MM.1S (cell line): Measurements from ENCODE around the gene SLC9A4.
A peak's percentile ranks its signal among the peaks of the same experiment; 100 is the strongest.

Source experiments
- DNase-seq: peaks from one replicate; pipeline ENCODE4 v3.0.0-alpha.2; 2015
- H2AFZ ChIP-seq: fragments of 300-600 bp; sonication (generic); 2 replicates; pipeline ENCODE4 v1.6.0; 2016; ENCODE audit warnings: antibody characterized with exemption, low read length
- H3F3A ChIP-seq: fragments of 300-600 bp; sonication (generic); 2 replicates; pipeline ENCODE4 v1.6.1; 2016; ENCODE audit warnings: mild to moderate bottlenecking, antibody characterized with exemption, low read length, moderate library complexity, mixed read lengths; ENCODE audit not compliant: insufficient read depth
- H3K27ac ChIP-seq: fragments of 300-600 bp; sonication (generic); 2 replicates; pipeline ENCODE4 v1.5.1; 2016; ENCODE audit warnings: mild to moderate bottlenecking, low read length
- H3K27me3 ChIP-seq: fragments of 300-600 bp; sonication (generic); replicated peaks from 2 replicates; pipeline ENCODE4 v1.6.0; 2016; ENCODE audit warnings: low read length; ENCODE audit not compliant: insufficient read depth
- H3K36me3 ChIP-seq: fragments of 300-600 bp; sonication (generic); replicated peaks from 2 replicates; pipeline ENCODE4 v1.6.1; 2016; ENCODE audit warnings: mild to moderate bottlenecking, low read length, mixed read lengths; ENCODE audit not compliant: insufficient read depth
- H3K4me1 ChIP-seq: fragments of 300-600 bp; sonication (generic); 2 replicates; pipeline ENCODE4 v1.6.1; 2016; ENCODE audit warnings: low read length, mixed read lengths
- H3K4me2 ChIP-seq: fragments of 300-600 bp; sonication (generic); 2 replicates; pipeline ENCODE4 v1.6.0; 2016; ENCODE audit warnings: low read depth, low read length
- H3K4me3 ChIP-seq: fragments of 300-600 bp; sonication (generic); 2 replicates; pipeline ENCODE4 v1.5.1; 2016; ENCODE audit warnings: low read length, mixed read lengths
- H3K79me2 ChIP-seq: fragments of 300-600 bp; sonication (generic); 2 replicates; pipeline ENCODE4 v1.6.1; 2016; ENCODE audit warnings: mixed run types, low read length, mixed read lengths
- H3K9ac ChIP-seq: fragments of 300-600 bp; sonication (generic); 2 replicates; pipeline ENCODE4 v1.6.1; 2016; ENCODE audit warnings: low read length, mixed read lengths
- H3K9me2 ChIP-seq: fragments of 300-600 bp; sonication (generic); replicated peaks from 2 replicates; pipeline ENCODE4 v1.6.1; 2016; ENCODE audit warnings: mild to moderate bottlenecking, low read length, mixed read lengths; ENCODE audit not compliant: insufficient read depth
- H3K9me3 ChIP-seq: fragments of 300-600 bp; sonication (generic); replicated peaks from 2 replicates; pipeline ENCODE4 v1.6.1; 2016; ENCODE audit warnings: mild to moderate bottlenecking, low read length, mixed read lengths; ENCODE audit not compliant: insufficient read depth
- H4K20me1 ChIP-seq: fragments of 300-600 bp; sonication (generic); 2 replicates; pipeline ENCODE4 v1.6.1; 2016; ENCODE audit warnings: mild to moderate bottlenecking, low read length, moderate library complexity, mixed read lengths; ENCODE audit not compliant: insufficient read depth
- EZH2 ChIP-seq: fragments of 300-600 bp; sonication (generic); optimal IDR thresholded peaks from 2 replicates; pipeline ENCODE3; 2017; ENCODE audit warnings: low read depth, mild to moderate bottlenecking, antibody characterized with exemption, low read length, mixed read lengths
- EZH2phosphoT487 ChIP-seq: fragments of 300-600 bp; sonication (generic); IDR thresholded peaks from 2 replicates; pipeline ENCODE4 v1.6.1; 2018; ENCODE audit warnings: antibody characterized with exemption, low read length
- TF ChIP-seq, protein P1 (sequence below): fragments of 300-600 bp; sonication (generic); IDR thresholded peaks from 2 replicates; pipeline ENCODE4 v1.5.1; 2016; ENCODE audit warnings: antibody characterized with exemption, low read length, mixed read lengths

SLC9A4 gene

DNA sequence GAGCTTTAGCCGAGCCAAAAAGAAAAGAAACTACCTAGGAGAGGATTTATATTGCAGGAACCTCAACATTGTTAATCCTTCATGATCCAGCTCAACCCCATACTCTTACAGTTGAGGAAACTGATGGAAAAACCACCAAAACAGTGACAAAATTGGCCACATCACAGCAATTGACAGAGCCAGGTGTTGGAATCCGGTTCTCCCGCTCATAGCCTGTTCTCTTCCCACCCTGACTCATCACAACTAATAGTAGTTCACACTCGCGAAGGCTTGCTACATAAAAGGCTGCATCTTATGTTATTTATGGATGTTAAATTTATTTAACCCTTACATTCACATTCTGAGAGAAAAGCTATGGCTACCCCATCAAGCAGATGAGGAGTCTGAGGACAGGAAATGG is 33.7 kb downstream of the SLC9A4 start:
- Histone ChIP-seq H3F3A (no peaks in the 10 kb centered on the region), H3K4me1 (peaks cover 5% of the 10 kb centered on the region; the same call in 1 of the 2 replicates), H3K9me2 (no peaks in the 10 kb centered on the region), H3K36me3 (no peaks in the 10 kb centered on the region), H4K20me1 (no peaks in the 10 kb centered on the region), H3K79me2 (no peaks in the 10 kb centered on the region), H3K27me3 (no peaks in the 10 kb centered on the region), H3K4me3 (no peak overlapping the region), H3K9ac (no peak overlapping the region), H2AFZ (no peak overlapping the region), H3K27ac (no peak overlapping the region), H3K4me2 (no peak overlapping the region), H3K9me3 (no peaks in the 10 kb centered on the region)
- TF ChIP-seq EZH2 (no peak), EZH2phosphoT487 (no peak)
- TF ChIP-seq, protein P1, sequence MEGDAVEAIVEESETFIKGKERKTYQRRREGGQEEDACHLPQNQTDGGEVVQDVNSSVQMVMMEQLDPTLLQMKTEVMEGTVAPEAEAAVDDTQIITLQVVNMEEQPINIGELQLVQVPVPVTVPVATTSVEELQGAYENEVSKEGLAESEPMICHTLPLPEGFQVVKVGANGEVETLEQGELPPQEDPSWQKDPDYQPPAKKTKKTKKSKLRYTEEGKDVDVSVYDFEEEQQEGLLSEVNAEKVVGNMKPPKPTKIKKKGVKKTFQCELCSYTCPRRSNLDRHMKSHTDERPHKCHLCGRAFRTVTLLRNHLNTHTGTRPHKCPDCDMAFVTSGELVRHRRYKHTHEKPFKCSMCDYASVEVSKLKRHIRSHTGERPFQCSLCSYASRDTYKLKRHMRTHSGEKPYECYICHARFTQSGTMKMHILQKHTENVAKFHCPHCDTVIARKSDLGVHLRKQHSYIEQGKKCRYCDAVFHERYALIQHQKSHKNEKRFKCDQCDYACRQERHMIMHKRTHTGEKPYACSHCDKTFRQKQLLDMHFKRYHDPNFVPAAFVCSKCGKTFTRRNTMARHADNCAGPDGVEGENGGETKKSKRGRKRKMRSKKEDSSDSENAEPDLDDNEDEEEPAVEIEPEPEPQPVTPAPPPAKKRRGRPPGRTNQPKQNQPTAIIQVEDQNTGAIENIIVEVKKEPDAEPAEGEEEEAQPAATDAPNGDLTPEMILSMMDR: no peak
- no peak for DNase-seq

DNA sequence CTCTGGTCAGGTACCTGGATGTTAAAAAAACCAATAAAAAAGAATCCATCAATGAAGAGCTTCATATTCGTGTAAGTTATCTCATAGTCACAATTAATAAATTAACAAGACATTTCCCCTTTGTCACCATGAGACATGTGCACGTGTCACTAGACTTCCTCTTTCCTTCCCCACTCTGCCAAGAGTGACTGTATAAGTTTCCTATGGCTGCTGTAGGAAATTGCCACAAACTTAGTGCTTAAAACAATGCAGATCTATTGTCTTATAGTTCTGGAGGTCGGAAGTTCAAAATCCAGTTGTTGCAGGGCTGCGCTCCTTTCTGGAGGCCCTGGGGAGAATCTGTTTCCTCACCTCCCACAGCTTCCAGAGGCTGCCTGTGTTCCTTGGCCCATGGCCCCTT is 35.8 kb downstream of the SLC9A4 start:
- Histone ChIP-seq H3K9me2 (no peaks in the 10 kb centered on the region), H3K4me1 (peaks cover 5% of the 10 kb centered on the region; the same call in 1 of the 2 replicates), H4K20me1 (no peaks in the 10 kb centered on the region), H3F3A (no peaks in the 10 kb centered on the region), H3K9me3 (no peaks in the 10 kb centered on the region), H3K9ac (no peak overlapping the region), H3K27ac (no peak overlapping the region), H3K79me2 (no peaks in the 10 kb centered on the region), H3K36me3 (no peaks in the 10 kb centered on the region), H3K4me2 (no peak overlapping the region), H3K4me3 (no peak overlapping the region), H3K27me3 (no peaks in the 10 kb centered on the region), H2AFZ (no peak overlapping the region)
- TF ChIP-seq EZH2 (no peak), EZH2phosphoT487 (no peak)
- TF ChIP-seq, protein P1: no peak
- DNase-seq: no peak

DNA sequence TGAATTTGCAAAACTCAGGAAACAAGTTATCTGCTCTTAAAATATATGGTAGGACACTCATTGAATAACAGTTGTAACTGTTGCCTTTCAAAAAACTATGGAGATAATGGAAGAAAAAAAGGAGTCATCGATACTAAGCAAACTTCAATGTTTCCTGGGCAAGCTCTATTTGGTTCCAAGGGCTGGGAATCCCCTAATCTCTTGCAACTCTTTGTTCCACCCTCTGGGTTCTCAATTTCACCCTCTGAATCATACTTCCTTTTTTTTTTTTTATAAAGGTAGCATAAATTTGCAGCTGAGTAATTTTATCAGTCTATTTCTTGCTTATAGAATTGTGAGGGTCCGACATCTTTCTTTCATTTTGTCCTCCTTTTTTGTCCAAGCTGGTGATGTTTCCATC is 36.7 kb downstream of the SLC9A4 start:
- Histone ChIP-seq H3K9me2 (no peaks in the 10 kb centered on the region), H3K4me2 (peak overlapping the region; percentile 8; the same call in 1 of the 2 replicates), H3K4me3 (no peak overlapping the region), H4K20me1 (no peaks in the 10 kb centered on the region), H3K9me3 (no peaks in the 10 kb centered on the region), H3K79me2 (no peaks in the 10 kb centered on the region), H2AFZ (0 out of 2 replicates have a peak overlapping the region, but pooled peaks have one; percentile 14), H3F3A (no peaks in the 10 kb centered on the region), H3K9ac (no peak overlapping the region), H3K27ac (no peak overlapping the region), H3K36me3 (no peaks in the 10 kb centered on the region), H3K27me3 (no peaks in the 10 kb centered on the region), H3K4me1 (peaks cover 5% of the 10 kb centered on the region; the same call in 1 of the 2 replicates)
- no peak for DNase-seq
- TF ChIP-seq EZH2phosphoT487: no peak
- TF ChIP-seq, protein P1: no peak
- TF ChIP-seq EZH2: no peak
